Gastrocnemius medialis (tissue), 4 donors: ENCODE data around the gene ZNF485. TPM values are rescaled to one million over a fixed set of nuclear protein-coding genes. Genes with fewer than 3 reads are reported as not detected.

Source experiments
- ATAC-seq, 2 donors: fragments of 150-250 bp; one replicate each; pipeline ENCODE4 v1.9.1; 2016
- DNase-seq, 2 donors: peaks; one replicate each; pipeline ENCODE4 v3.0.0-alpha.2; 2019
- H3K27ac ChIP-seq, 4 donors: fragments of 200-600 bp; sonication (generic); 1 replicate in 1 of 4; 2 replicates in 3 of 4; pipeline ENCODE4 v1.5.1; 2016 to 2018; ENCODE audit warnings: mild to moderate bottlenecking in 2 of 4, moderate library complexity in 1 of 4
- H3K27me3 ChIP-seq, 3 donors: fragments of 200-600 bp; sonication (generic) in 2 of 3; 1 replicate in 1 of 3; 2 replicates in 2 of 3; pipeline versions ENCODE4 v1.5.1 to v1.6.0; 2016 to 2019; ENCODE audit warnings: mild to moderate bottlenecking in 1 of 3, moderate library complexity in 1 of 3
- H3K36me3 ChIP-seq, 2 donors: fragments of 200-600 bp; sonication (generic) in 1 of 2; one replicate each; pipeline ENCODE4 v1.5.1; 2017 to 2018
- H3K4me1 ChIP-seq, 2 donors: fragments of 200-600 bp; sonication (generic) in 1 of 2; one replicate each; pipeline ENCODE4 v1.5.1; 2016 to 2017; ENCODE audit warnings: mild to moderate bottlenecking in 2 of 2
- H3K4me3 ChIP-seq, 4 donors: fragments of 200-600 bp; sonication (generic) in 3 of 4; 1 replicate in 1 of 4; 2 replicates in 3 of 4; pipeline ENCODE4 v1.5.1; 2016 to 2019; ENCODE audit warnings: mild to moderate bottlenecking in 2 of 4
- H3K9me3 ChIP-seq, 3 donors: fragments of 200-600 bp; sonication (generic) in 2 of 3; 1 replicate in 1 of 3; 2 replicates in 2 of 3; pipeline ENCODE4 v1.5.1; 2016 to 2019
- CTCF ChIP-seq, 5 experiments: fragments of 450-650 bp in 3 of 5; fragments of 200-600 bp in 2 of 5; sonication (generic) in 2 of 5; IDR thresholded peaks in 4 of 5; conservative IDR thresholded peaks in 1 of 5; 1 replicate in 4 of 5; 2 replicates in 1 of 5; pipeline ENCODE4 v1.5.1; 2016 to 2019; ENCODE audit warnings: antibody characterized with exemption in 5 of 5, mild to moderate bottlenecking in 3 of 5, moderate library complexity in 3 of 5
- POLR2A ChIP-seq, 2 donors: fragments of 450-650 bp; IDR thresholded peaks; one replicate each; pipeline ENCODE4 v1.6.1; 2017; ENCODE audit warnings: antibody characterized with exemption in 2 of 2, mild to moderate bottlenecking in 2 of 2, moderate library complexity in 2 of 2
- in situ Hi-C, 4 donors: fragments of 200-750 bp; cut with MboI; loops; one replicate each; pipeline versions ENCODE4 v1.15.0 to v1.8.0; 2017; ENCODE audit warnings: low sequenced_read_pairs in 4 of 4
- intact Hi-C: fragments of 100-400 bp; cut with DNase I; formaldehyde crosslinking; loops from one replicate; pipeline ENCODE4 v1.15.1; 2023; ENCODE audit warnings: low total_unique reads
- total RNA-seq, 4 donors: library from RNA; depleted of rRNA; stranded (reverse); fragments of >200 nt; gene quantifications; one replicate each; pipeline versions ENCODE4 v1.1.0 to v1.2.3, GENCODE V29; 2016

The ZNF485 gene
- total RNA-seq, 4 donors from 2014 or later, result 2.6 to 3.7 (median 2.9) TPM

GRCh38 chr10:43667317-43667731 is 61.1 kb downstream of the ZNF485 start:
- intact Hi-C loops (no loop called here), in situ Hi-C loops (loop anchor here in 1 of 4 donors (25.0 kb wide), 1 partner anchor 645 kb away; no protein-coding TSS in a partner anchor)

More at GRCh38 chr10:43667317-43667731, 61.1 kb downstream of the ZNF485 start:
- Histone ChIP-seq H3K4me3 (peak overlapping the region in 3 of 4 donors; percentile 20 to 33 (median 29)), H3K4me1 (no peaks in the 10 kb centered on the region), H3K27me3 (peaks cover 10 to 18% (median 14%) of the 10 kb centered on the region in 3 donors), H3K27ac (no peak overlapping the region), H3K9me3 (no peaks in the 10 kb centered on the region), H3K36me3 (no peaks in the 10 kb centered on the region)
- no peak for DNase-seq
- TF ChIP-seq POLR2A (IDR thresholded peaks at IDR 0.05) (no peak), CTCF (IDR thresholded peaks at IDR 0.05 in 4 of 5, conservative IDR thresholded peaks at IDR 0.05 in 1 of 5) (peak in 2 of 5 experiments; percentile 32 to 37)
- ATAC-seq, result no peak

Other genes starting within 250 kb of the ZNF485 start
- not detected for gene FXYD4, start 234.8 kb upstream of the ZNF485 start, total RNA-seq
- 100 to 1,000 TPM in 1 of 4 donors, 10 to 100 TPM in 3; 69.2 to 111 (median 90.6) TPM for gene HNRNPF, start 197.3 kb upstream of the ZNF485 start, total RNA-seq
- 1 to 10 TPM in 3 of 4 donors, under 1 TPM in 1; 0.80 to 2.4 (median 1.7) TPM for gene ZNF487, start 169.3 kb upstream of the ZNF485 start, total RNA-seq
- 1 to 10 TPM; 2.0 to 4.3 (median 3.2) TPM for gene ZNF239, start 31.8 kb upstream of the ZNF485 start, total RNA-seq
- gene ZNF32, start 42.4 kb downstream of the ZNF485 start, total RNA-seq, result 10 to 100 TPM; 38.1 to 65.5 (median 61.5) TPM